ENCODE data around the gene CPT1A. TPM values are rescaled to one million over a fixed set of nuclear protein-coding genes. Genes with fewer than 3 reads are reported as not detected.
"Not testable (repeated sequence)": the region's sequence is repeated elsewhere in the genome, so short reads cannot be mapped to it uniquely, and the experiment has no call there.

Gene CPT1A
- polyA plus RNA-seq, 1 donor (not counting 4 experiments of a cell fraction or from before 2014, with no cell fraction given): 12.9 TPM

DNA sequence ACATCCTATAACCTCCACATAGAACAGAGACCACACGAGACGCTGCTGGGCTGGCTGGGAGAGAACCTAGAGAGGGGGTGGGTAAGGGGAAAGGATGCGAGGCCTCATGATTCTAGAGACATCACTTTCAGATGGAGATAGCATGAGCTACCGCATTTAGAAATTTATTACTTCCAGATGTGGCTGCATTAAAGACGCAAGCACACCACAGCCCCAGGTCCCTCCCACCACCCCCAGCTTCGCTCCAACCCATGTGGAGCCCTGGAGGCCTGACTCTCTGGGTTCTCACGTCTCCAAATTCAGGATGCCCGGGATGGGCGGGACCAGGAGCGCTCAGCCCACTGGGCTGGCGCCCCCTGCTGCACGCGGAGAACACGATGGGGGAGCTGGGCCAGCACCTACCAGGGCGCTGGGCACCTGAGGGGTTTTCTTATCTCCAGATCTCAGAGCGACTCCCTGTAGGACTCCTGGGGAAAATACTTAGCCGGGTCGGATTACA is 48.3 kb upstream of the CPT1A start:
- H3K4me1 ChIP-seq (ENCODE audit: control insufficient read depth, extremely low read depth, insufficient read depth, low read length): peaks cover 2% of the 10 kb centered on the region
- no peak overlapping the region for H2AFZ ChIP-seq (ENCODE audit: control insufficient read depth, low read length)
- peaks cover 22 to 27% of the 10 kb centered on the region in 2 experiments for H3K36me3 ChIP-seq (ENCODE audit: control insufficient read depth in 2 of 2, extremely low read depth in 1 of 2, insufficient read depth in 2 of 2, low read length in 2 of 2)
- no peaks in the 10 kb centered on the region for H3K79me2 ChIP-seq (ENCODE audit: control insufficient read depth, insufficient read depth, low read length)
- DNase-seq (ENCODE audit: low read depth, low spot score): no peak
- TF ChIP-seq EZH2 (IDR thresholded peaks at IDR 0.05; ENCODE audit: low read length): no peak
- TF ChIP-seq, protein P1, sequence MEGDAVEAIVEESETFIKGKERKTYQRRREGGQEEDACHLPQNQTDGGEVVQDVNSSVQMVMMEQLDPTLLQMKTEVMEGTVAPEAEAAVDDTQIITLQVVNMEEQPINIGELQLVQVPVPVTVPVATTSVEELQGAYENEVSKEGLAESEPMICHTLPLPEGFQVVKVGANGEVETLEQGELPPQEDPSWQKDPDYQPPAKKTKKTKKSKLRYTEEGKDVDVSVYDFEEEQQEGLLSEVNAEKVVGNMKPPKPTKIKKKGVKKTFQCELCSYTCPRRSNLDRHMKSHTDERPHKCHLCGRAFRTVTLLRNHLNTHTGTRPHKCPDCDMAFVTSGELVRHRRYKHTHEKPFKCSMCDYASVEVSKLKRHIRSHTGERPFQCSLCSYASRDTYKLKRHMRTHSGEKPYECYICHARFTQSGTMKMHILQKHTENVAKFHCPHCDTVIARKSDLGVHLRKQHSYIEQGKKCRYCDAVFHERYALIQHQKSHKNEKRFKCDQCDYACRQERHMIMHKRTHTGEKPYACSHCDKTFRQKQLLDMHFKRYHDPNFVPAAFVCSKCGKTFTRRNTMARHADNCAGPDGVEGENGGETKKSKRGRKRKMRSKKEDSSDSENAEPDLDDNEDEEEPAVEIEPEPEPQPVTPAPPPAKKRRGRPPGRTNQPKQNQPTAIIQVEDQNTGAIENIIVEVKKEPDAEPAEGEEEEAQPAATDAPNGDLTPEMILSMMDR (optimal IDR thresholded peaks at IDR 0.05 in 1 of 3, IDR thresholded peaks at IDR 0.05 in 1 of 3, conservative IDR thresholded peaks at IDR 0.05 in 1 of 3; ENCODE audit: extremely low read depth in 1 of 3, insufficient read depth in 2 of 3, low read length in 3 of 3): peak; percentile 53 to 64 (median 63)
- no peak for FAIRE-seq
- H3K4me2 ChIP-seq (ENCODE audit: control insufficient read depth, extremely low read depth, insufficient read depth, low read depth, low read length): no peak overlapping the region
- no peak overlapping the region for H3K4me3 ChIP-seq (ENCODE audit: control insufficient read depth in 2 of 3, extremely low read depth in 1 of 3, insufficient read depth in 2 of 3, low read depth in 1 of 3, low read length in 3 of 3)
- H4K20me1 ChIP-seq (ENCODE audit: control insufficient read depth, extremely low read depth, insufficient read depth, low read length): no peaks in the 10 kb centered on the region
- no peaks in the 10 kb centered on the region for H3K27me3 ChIP-seq (ENCODE audit: control insufficient read depth, extremely low read depth, insufficient read depth, low read length)
- dilution Hi-C loops (cut with MboI; ENCODE audit: extremely low pct_ligation_motif_present, low sequenced_read_pairs): no loop called here
- no peaks in the 10 kb centered on the region for H3K9me3 ChIP-seq (ENCODE audit: control insufficient read depth, low read depth, low read length)
- H3K27ac ChIP-seq (ENCODE audit: control insufficient read depth, insufficient read depth, low read length): no peak overlapping the region
- no peaks in the 10 kb centered on the region for H3K9me1 ChIP-seq (ENCODE audit: control insufficient read depth, extremely low read depth, insufficient read depth, low read length)
- H3K9ac ChIP-seq (ENCODE audit: control insufficient read depth, extremely low read depth, insufficient read depth, low read length): no peak overlapping the region

DNA sequence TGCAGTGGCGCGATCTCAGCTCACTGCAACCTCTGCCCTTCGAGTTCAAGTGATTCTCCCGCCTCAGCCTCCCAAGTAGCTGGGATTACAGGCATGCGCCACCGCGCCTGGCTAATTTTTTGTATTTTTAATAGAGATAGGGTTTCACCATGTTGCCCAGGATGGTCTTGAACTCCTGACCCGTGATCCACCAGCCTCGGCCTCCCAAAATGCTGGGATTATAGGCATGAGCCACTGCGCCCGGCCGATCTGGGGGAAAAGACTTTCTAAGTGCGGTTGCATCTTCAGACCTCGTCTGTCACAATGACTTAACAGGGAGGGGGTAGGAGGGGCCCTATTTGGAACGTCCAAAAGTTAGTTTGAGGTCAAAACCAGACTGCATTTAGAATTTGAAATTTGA is 43.1 kb upstream of the CPT1A start:
- H3K27me3 ChIP-seq (ENCODE audit: control insufficient read depth, extremely low read depth, insufficient read depth, low read length); H3K9ac ChIP-seq (ENCODE audit: control insufficient read depth, extremely low read depth, insufficient read depth, low read length); H3K9me1 ChIP-seq (ENCODE audit: control insufficient read depth, extremely low read depth, insufficient read depth, low read length); H3K27ac ChIP-seq (ENCODE audit: control insufficient read depth, insufficient read depth, low read length); dilution Hi-C loops (cut with MboI; ENCODE audit: extremely low pct_ligation_motif_present, low sequenced_read_pairs); H3K9me3 ChIP-seq (ENCODE audit: control insufficient read depth, low read depth, low read length); H3K79me2 ChIP-seq (ENCODE audit: control insufficient read depth, insufficient read depth, low read length); H3K4me3 ChIP-seq (ENCODE audit: control insufficient read depth in 2 of 3, extremely low read depth in 1 of 3, insufficient read depth in 2 of 3, low read depth in 1 of 3, low read length in 3 of 3); H3K36me3 ChIP-seq (ENCODE audit: control insufficient read depth in 2 of 2, extremely low read depth in 1 of 2, insufficient read depth in 2 of 2, low read length in 2 of 2); FAIRE-seq; H3K4me1 ChIP-seq (ENCODE audit: control insufficient read depth, extremely low read depth, insufficient read depth, low read length); H3K4me2 ChIP-seq (ENCODE audit: control insufficient read depth, extremely low read depth, insufficient read depth, low read depth, low read length); H4K20me1 ChIP-seq (ENCODE audit: control insufficient read depth, extremely low read depth, insufficient read depth, low read length); H2AFZ ChIP-seq (ENCODE audit: control insufficient read depth, low read length); DNase-seq (ENCODE audit: low read depth, low spot score): not testable (repeated sequence)

DNA sequence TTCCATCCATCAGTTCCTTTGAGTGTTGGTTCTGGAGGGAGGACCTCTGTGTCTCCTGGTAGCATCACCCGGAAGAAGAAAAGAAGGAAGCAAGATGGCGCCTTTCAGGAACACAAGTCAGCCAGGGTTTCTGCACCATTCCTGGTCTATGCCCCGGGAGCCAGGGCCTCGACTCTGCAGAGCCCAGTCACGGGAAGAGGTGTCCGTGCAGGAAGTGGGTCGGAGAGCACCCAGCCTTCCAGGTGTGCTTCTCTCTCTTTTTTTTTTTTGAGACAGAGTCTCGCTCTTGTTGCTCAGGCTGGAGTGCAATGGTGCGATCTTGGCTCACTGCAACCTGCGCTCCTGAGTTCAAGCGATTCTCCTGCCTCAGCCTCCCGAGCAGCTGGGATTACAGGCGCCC is 40.7 kb upstream of the CPT1A start:
- Histone ChIP-seq H3K4me3 (ENCODE audit: control insufficient read depth in 2 of 3, extremely low read depth in 1 of 3, insufficient read depth in 2 of 3, low read depth in 1 of 3, low read length in 3 of 3) (no peak overlapping the region), H3K9me1 (ENCODE audit: control insufficient read depth, extremely low read depth, insufficient read depth, low read length) (no peaks in the 10 kb centered on the region), H3K36me3 (ENCODE audit: control insufficient read depth in 2 of 2, extremely low read depth in 1 of 2, insufficient read depth in 2 of 2, low read length in 2 of 2) (peaks cover 0 to 5% of the 10 kb centered on the region in 2 experiments), H3K4me1 (ENCODE audit: control insufficient read depth, extremely low read depth, insufficient read depth, low read length) (no peaks in the 10 kb centered on the region), H2AFZ (ENCODE audit: control insufficient read depth, low read length) (no peak overlapping the region), H3K9ac (ENCODE audit: control insufficient read depth, extremely low read depth, insufficient read depth, low read length) (no peak overlapping the region), H4K20me1 (ENCODE audit: control insufficient read depth, extremely low read depth, insufficient read depth, low read length) (no peaks in the 10 kb centered on the region), H3K9me3 (ENCODE audit: control insufficient read depth, low read depth, low read length) (no peaks in the 10 kb centered on the region), H3K27me3 (ENCODE audit: control insufficient read depth, extremely low read depth, insufficient read depth, low read length) (no peaks in the 10 kb centered on the region), H3K4me2 (ENCODE audit: control insufficient read depth, extremely low read depth, insufficient read depth, low read depth, low read length) (no peak overlapping the region), H3K79me2 (ENCODE audit: control insufficient read depth, insufficient read depth, low read length) (no peaks in the 10 kb centered on the region), H3K27ac (ENCODE audit: control insufficient read depth, insufficient read depth, low read length) (no peak overlapping the region)
- DNase-seq (ENCODE audit: low read depth, low spot score): no peak
- FAIRE-seq: no peak
- dilution Hi-C loops (cut with MboI; ENCODE audit: extremely low pct_ligation_motif_present, low sequenced_read_pairs): no loop called here
- TF ChIP-seq, protein P1 (optimal IDR thresholded peaks at IDR 0.05 in 1 of 3, IDR thresholded peaks at IDR 0.05 in 1 of 3, conservative IDR thresholded peaks at IDR 0.05 in 1 of 3; ENCODE audit: extremely low read depth in 1 of 3, insufficient read depth in 2 of 3, low read length in 3 of 3): no peak
- TF ChIP-seq EZH2 (IDR thresholded peaks at IDR 0.05; ENCODE audit: low read length): no peak
